IMR-90 (cell line): ENCODE results near the gene PRKCE. TPM values are rescaled to one million over a fixed set of nuclear protein-coding genes. Genes with fewer than 3 reads are reported as not detected.
A peak's percentile ranks its signal among the peaks of the same experiment; 100 is the strongest.

Experiments
- ATAC-seq: fragments of 200-7000 bp; cut with Tn5 transposase; 2 replicates; pipeline ENCODE4 v1.9.1; 2020; ENCODE audit warnings: low read depth, mild to moderate bottlenecking, moderate library complexity
- BruUV-seq: library from RNA; stranded (reverse); fragments of 400-500 nt; replicated peaks from 2 replicates; lab custom pipeline; 2021; lab: Mats Ljungman, UMichigan
- CTCF ChIA-PET: fragments of 300-600 bp; formaldehyde crosslinking; extraction: SDS; loops from one replicate; lab custom pipeline; 2021; ENCODE audit warnings: antibody characterized with exemption; lab: Yijun Ruan, JAX
- POLR2A ChIA-PET: fragments of 300-600 bp; sonication (Branson Sonifier 250); formaldehyde crosslinking; loops from one replicate; lab custom pipeline; 2022; ENCODE audit warnings: antibody characterized with exemption; ENCODE audit not compliant: unreplicated experiment; lab: Charles Lee
- DNase-seq: peaks from one replicate; pipeline ENCODE4 v3.0.0; 2013
- H2AFZ ChIP-seq: replicated peaks from 2 replicates; pipeline ENCODE3; 2013; ENCODE audit warnings: low read length, mild to moderate bottlenecking; ENCODE audit not compliant: poor library complexity
- H2AK5ac ChIP-seq: 2 replicates; pipeline ENCODE4 v1.6.1; 2013; ENCODE audit warnings: low read depth, low read length, inconsistent platforms
- H2AK9ac ChIP-seq: replicated peaks from 2 replicates; pipeline ENCODE3; 2013; ENCODE audit warnings: mild to moderate bottlenecking, low read depth, low read length, moderate library complexity; ENCODE audit not compliant: poor library complexity
- H2BK120ac ChIP-seq: 2 replicates; pipeline ENCODE4 v1.6.1; 2013; ENCODE audit warnings: low read depth, low read length, inconsistent platforms
- H2BK15ac ChIP-seq: 3 replicates; pipeline ENCODE4 v1.6.1; 2013; ENCODE audit warnings: low read depth, low read length, inconsistent platforms
- H2BK20ac ChIP-seq: 2 replicates; pipeline ENCODE4 v1.6.1; 2013; ENCODE audit warnings: low read depth, mild to moderate bottlenecking, inconsistent platforms, low read length, moderate library complexity
- H2BK5ac ChIP-seq: 2 replicates; pipeline ENCODE4 v1.6.1; 2013; ENCODE audit warnings: mild to moderate bottlenecking, low read depth, low read length, inconsistent platforms; ENCODE audit not compliant: poor library complexity, severe bottlenecking
- H3K14ac ChIP-seq: replicated peaks from 2 replicates; pipeline ENCODE4 v1.6.1; 2013; ENCODE audit warnings: low read depth, low read length, inconsistent platforms
- H3K18ac ChIP-seq: 2 replicates; pipeline ENCODE4 v1.6.1; 2013; ENCODE audit warnings: low read depth, low read length, control low read depth
- H3K23ac ChIP-seq: 2 replicates; pipeline ENCODE4 v1.6.1; 2013; ENCODE audit warnings: low read depth, low read length, inconsistent platforms
- H3K27ac ChIP-seq: 2 replicates; pipeline ENCODE4 v1.5.1; 2013; ENCODE audit warnings: mild to moderate bottlenecking, control low read depth, low read length; ENCODE audit not compliant: insufficient read depth
- H3K27me3 ChIP-seq: 2 replicates; pipeline ENCODE4 v1.6.1; 2013; ENCODE audit warnings: low read length; ENCODE audit not compliant: control insufficient read depth, insufficient read depth
- H3K36me3 ChIP-seq: 2 replicates; pipeline ENCODE4 v1.6.1; 2013; ENCODE audit warnings: low read length, mixed read lengths; ENCODE audit not compliant: control insufficient read depth, insufficient read depth
- H3K4ac ChIP-seq: 2 replicates; pipeline ENCODE4 v1.6.1; 2013; ENCODE audit warnings: low read depth, low read length, inconsistent platforms
- H3K4me1 ChIP-seq: 2 replicates; pipeline ENCODE4 v1.6.1; 2013; ENCODE audit warnings: low read length, mixed read lengths; ENCODE audit not compliant: control insufficient read depth, insufficient read depth
- H3K4me2 ChIP-seq: 2 replicates; pipeline ENCODE4 v1.6.1; 2013; ENCODE audit warnings: low read depth, mild to moderate bottlenecking, control low read depth, low read length, moderate library complexity
- H3K4me3 ChIP-seq: 2 replicates; pipeline ENCODE4 v1.5.1; 2013; ENCODE audit warnings: low read depth, mild to moderate bottlenecking, control low read depth, low read length, moderate library complexity; ENCODE audit not compliant: insufficient read depth
- H3K56ac ChIP-seq: 2 replicates; pipeline ENCODE4 v1.6.1; 2013; ENCODE audit warnings: low read length, inconsistent platforms; ENCODE audit not compliant: insufficient read depth; ENCODE audit errors: extremely low read depth
- H3K79me1 ChIP-seq, 2 experiments: 2 replicates each; pipeline ENCODE4 v1.6.1; 2013; ENCODE audit warnings: low read length in 2 of 2, inconsistent platforms in 1 of 2, low read depth in 1 of 2
- H3K9ac ChIP-seq: 2 replicates; pipeline ENCODE4 v1.6.1; 2013; ENCODE audit warnings: low read depth, low read length, control low read depth
- H3K9me1 ChIP-seq: 2 replicates; pipeline ENCODE4 v1.6.1; 2013; ENCODE audit warnings: low read length, inconsistent platforms; ENCODE audit not compliant: insufficient read depth
- H3K9me3 ChIP-seq: 2 replicates; pipeline ENCODE4 v1.6.1; 2013; ENCODE audit warnings: low read length; ENCODE audit not compliant: control insufficient read depth, insufficient read depth
- H4K20me1 ChIP-seq: 2 replicates; pipeline ENCODE4 v1.6.1; 2013; ENCODE audit warnings: low read length, inconsistent platforms; ENCODE audit not compliant: insufficient read depth
- H4K5ac ChIP-seq: 2 replicates; pipeline ENCODE4 v1.6.1; 2013; ENCODE audit warnings: mild to moderate bottlenecking, low read depth, low read length, control low read depth
- H4K8ac ChIP-seq, 2 experiments: 2 replicates each; pipeline ENCODE4 v1.6.1; 2013; ENCODE audit warnings: low read depth in 2 of 2, low read length in 2 of 2, control low read depth in 1 of 2, inconsistent platforms in 1 of 2
- H4K91ac ChIP-seq: 2 replicates; pipeline ENCODE4 v1.6.1; 2013; ENCODE audit warnings: low read depth, low read length, inconsistent platforms; ENCODE audit not compliant: insufficient read depth
- BHLHE40 ChIP-seq: fragments of 150-350 bp; IDR thresholded peaks from 2 replicates; pipeline ENCODE4 v1.6.1; 2016; ENCODE audit warnings: mild to moderate bottlenecking, low read depth, low read length
- CHD1 ChIP-seq: IDR thresholded peaks from 2 replicates; pipeline ENCODE4 v1.6.1; 2012; ENCODE audit warnings: low read depth, low read length, improper control_type of control experiment
- MAFK ChIP-seq: IDR thresholded peaks from 2 replicates; pipeline ENCODE4 v1.6.1; 2012; ENCODE audit warnings: low read depth, low read length, improper control_type of control experiment
- MXI1 ChIP-seq: IDR thresholded peaks from 2 replicates; pipeline ENCODE4 v1.6.1; 2012; ENCODE audit warnings: low read depth, mild to moderate bottlenecking, low read length, moderate library complexity, borderline replicate concordance
- NFE2L2 ChIP-seq: fragments of 150-350 bp; IDR thresholded peaks from 2 replicates; pipeline ENCODE4 v1.6.1; 2016; ENCODE audit warnings: low read depth, mild to moderate bottlenecking, low read length
- POLR2A ChIP-seq: IDR thresholded peaks from 2 replicates; pipeline ENCODE4 v1.6.1; 2012; ENCODE audit warnings: mild to moderate bottlenecking, low read depth, low read length
- WGBS, 2 experiments: methylation state at CpG; one replicate each; pipeline versions ENCODE4 v1.1.5 to v1.1.7; 2013; ENCODE audit warnings: missing lambda C conversion rate in 2 of 2; ENCODE audit not compliant: insufficient read length in 1 of 2; ENCODE audit errors: extremely low coverage in 2 of 2; 5-methylcytosine and 5-hydroxymethylcytosine counted together
- dilution Hi-C: fragments of 300-500 bp; cut with HindIII; formaldehyde crosslinking; loops from one replicate; pipeline ENCODE4 v1.14.3; 2018; ENCODE audit warnings: low sequenced_read_pairs; ENCODE audit not compliant: unreplicated experiment
- in situ Hi-C: fragments of 300-500 bp; cut with MboI; formaldehyde crosslinking; loops from 3 replicates; pipeline ENCODE4 v1.14.3; 2019; ENCODE audit warnings: low sequenced_read_pairs, inconsistent platforms, mixed read lengths
- intact Hi-C: fragments of 100-400 bp; cut with micrococcal nuclease; formaldehyde crosslinking; loops from 2 replicates; pipeline ENCODE4 v1.10.0; 2022
- polyA plus RNA-seq, 3 experiments: library from polyadenylated mRNA; depleted of rRNA; stranded (reverse); fragments of >200 nt; gene quantifications; 2 replicates each; pipeline ENCODE4 v1.2.3, GENCODE V29; 2012; ENCODE audit warnings: low replicate concordance in 1 of 3
- total RNA-seq: library from RNA; depleted of rRNA; stranded (reverse); fragments of >200 nt; gene quantifications from 2 replicates; pipeline ENCODE4 v1.2.3, GENCODE V29; 2012
- TF ChIP-seq, protein P1 (sequence below): fragments of 150-350 bp; IDR thresholded peaks from 2 replicates; pipeline ENCODE4 v1.6.1; 2017; ENCODE audit warnings: mild to moderate bottlenecking, antibody characterized with exemption, low read length, low read depth

The PRKCE gene
- total and polyA plus RNA-seq, 2 of the 4 experiments (the other 2 are of a cell fraction), result 8.1 to 32.4 TPM

DNA sequence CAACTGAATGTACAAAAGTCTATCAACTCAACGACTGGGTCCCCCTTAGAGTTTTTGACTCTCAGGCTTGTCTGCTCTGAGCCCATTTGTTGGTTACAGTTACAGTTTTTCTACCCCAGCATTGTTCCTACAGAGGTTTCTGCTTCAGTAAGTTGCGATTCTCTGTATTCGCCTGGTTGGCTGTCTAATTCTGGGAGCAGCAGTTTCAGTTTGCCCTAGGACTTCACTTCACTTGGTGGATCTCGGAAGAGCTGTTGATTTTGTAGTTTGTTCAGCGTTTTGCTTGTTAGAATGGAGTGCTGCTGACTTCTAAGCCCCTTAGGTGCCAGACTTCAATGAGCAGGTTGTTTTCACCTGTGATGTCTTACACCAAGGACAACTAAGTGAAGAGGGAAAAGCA is 349.2 kb downstream of the PRKCE start:
- CTCF ChIA-PET, result interaction anchor here (1.0 kb wide), 1 partner anchor 62 kb away, joined by 6 read pairs; no protein-coding TSS in a partner anchor

More for the DNA sequence above, 349.2 kb downstream of the PRKCE start:
- Histone ChIP-seq H3K4ac (peak overlapping the region; percentile 96), H4K20me1 (no peaks in the 10 kb centered on the region), H3K14ac (peak overlapping the region; percentile 96), H2AFZ (no peak overlapping the region), H3K4me3 (no peak overlapping the region), H4K91ac (peak overlapping the region; percentile 91), H3K56ac (peak overlapping the region; percentile 80; the same call in 1 of the 2 replicates), H3K23ac (peak overlapping the region; percentile 57), H3K27me3 (no peaks in the 10 kb centered on the region), H3K4me1 (peaks cover 19% of the 10 kb centered on the region), H3K9me3 (no peaks in the 10 kb centered on the region; the same call in 1 of the 2 replicates), H2AK9ac (no peak overlapping the region), H3K4me2 (peak overlapping the region; percentile 68; the same call in 1 of the 2 replicates), H2BK120ac (peak overlapping the region; percentile 100), H4K8ac (peak overlapping the region; percentile 95 to 96), H3K9ac (peak overlapping the region; percentile 27), H4K5ac (peak overlapping the region; percentile 97), H3K9me1 (peaks cover 4% of the 10 kb centered on the region; the same call in 1 of the 2 replicates), H2BK20ac (peak overlapping the region; percentile 98), H2BK5ac (peak overlapping the region; percentile 99), H2BK15ac (peak overlapping the region; percentile 90; the same call in 2 of the 3 replicates), H2AK5ac (peak overlapping the region; percentile 79), H3K36me3 (peaks cover 5% of the 10 kb centered on the region), H3K18ac (peak overlapping the region; percentile 99), H3K27ac (peak overlapping the region; percentile 86), H3K79me1 (peaks cover 4 to 29% of the 10 kb centered on the region in 2 experiments; a peak in 2 of 4 replicates)
- TF ChIP-seq CHD1, result no peak
- no peak for TF ChIP-seq BHLHE40
- no peak for TF ChIP-seq NFE2L2
- TF ChIP-seq, protein P1, sequence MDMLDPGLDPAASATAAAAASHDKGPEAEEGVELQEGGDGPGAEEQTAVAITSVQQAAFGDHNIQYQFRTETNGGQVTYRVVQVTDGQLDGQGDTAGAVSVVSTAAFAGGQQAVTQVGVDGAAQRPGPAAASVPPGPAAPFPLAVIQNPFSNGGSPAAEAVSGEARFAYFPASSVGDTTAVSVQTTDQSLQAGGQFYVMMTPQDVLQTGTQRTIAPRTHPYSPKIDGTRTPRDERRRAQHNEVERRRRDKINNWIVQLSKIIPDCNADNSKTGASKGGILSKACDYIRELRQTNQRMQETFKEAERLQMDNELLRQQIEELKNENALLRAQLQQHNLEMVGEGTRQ, result no peak
- TF ChIP-seq MXI1, result no peak
- TF ChIP-seq MAFK, result no peak
- TF ChIP-seq POLR2A, result no peak
- in situ Hi-C loops (loop anchor here (25.0 kb wide), 1 partner anchor 362 kb away; no protein-coding TSS in a partner anchor), intact Hi-C loops (loop anchor here (5.0 kb wide), 2 partner anchors 67 to 377 kb away; no protein-coding TSS in a partner anchor), dilution Hi-C loops (no loop called here)
- no peak for DNase-seq
- no TSS peak for BruUV-seq
- no CpG with 5 or more reads among the region's 5 CpGs for WGBS, 2 experiments
- ATAC-seq, result no peak
- POLR2A ChIA-PET, result interaction anchor here (0.6 kb wide), 1 partner anchor 97 kb away, joined by 8 read pairs; no protein-coding TSS in a partner anchor
